HUES64 (cell line): ENCODE data around the gene CDK11B.
A peak's percentile ranks its signal among the peaks of the same experiment; 100 is the strongest.
"Not testable (repeated sequence)": the region's sequence is repeated elsewhere in the genome, so short reads cannot be mapped to it uniquely, and the experiment has no call there.

Source experiments
- H3K27ac ChIP-seq: 2 replicates; pipeline ENCODE4 v1.7.0; 2013; ENCODE audit warnings: low read depth, low read length, inconsistent platforms
- H3K27me3 ChIP-seq: 2 replicates; pipeline ENCODE4 v1.6.1; 2013; ENCODE audit warnings: mild to moderate bottlenecking, low read length; ENCODE audit not compliant: insufficient read depth
- H3K36me3 ChIP-seq: 2 replicates; pipeline ENCODE4 v1.6.1; 2013; ENCODE audit warnings: mild to moderate bottlenecking, low read length; ENCODE audit not compliant: insufficient read depth
- H3K4me1 ChIP-seq: 2 replicates; pipeline ENCODE4 v1.6.1; 2013; ENCODE audit warnings: mild to moderate bottlenecking, low read length, moderate library complexity; ENCODE audit not compliant: insufficient read depth
- H3K4me3 ChIP-seq: 2 replicates; pipeline ENCODE4 v1.5.1; 2013; ENCODE audit warnings: mild to moderate bottlenecking, low read length, moderate library complexity
- H3K9ac ChIP-seq: 2 replicates; pipeline ENCODE4 v1.6.1; 2013; ENCODE audit warnings: mild to moderate bottlenecking, low read depth, low read length
- H3K9me3 ChIP-seq: 2 replicates; pipeline ENCODE4 v1.6.1; 2013; ENCODE audit warnings: low read depth, low read length; ENCODE audit not compliant: insufficient read depth
- WGBS: fragments of 150-250, 120-280 bp; methylation state at CpG from one replicate; pipeline ENCODE4 v1.1.7; 2013; ENCODE audit warnings: missing lambda C conversion rate; 5-methylcytosine and 5-hydroxymethylcytosine counted together

Gene CDK11B

DNA sequence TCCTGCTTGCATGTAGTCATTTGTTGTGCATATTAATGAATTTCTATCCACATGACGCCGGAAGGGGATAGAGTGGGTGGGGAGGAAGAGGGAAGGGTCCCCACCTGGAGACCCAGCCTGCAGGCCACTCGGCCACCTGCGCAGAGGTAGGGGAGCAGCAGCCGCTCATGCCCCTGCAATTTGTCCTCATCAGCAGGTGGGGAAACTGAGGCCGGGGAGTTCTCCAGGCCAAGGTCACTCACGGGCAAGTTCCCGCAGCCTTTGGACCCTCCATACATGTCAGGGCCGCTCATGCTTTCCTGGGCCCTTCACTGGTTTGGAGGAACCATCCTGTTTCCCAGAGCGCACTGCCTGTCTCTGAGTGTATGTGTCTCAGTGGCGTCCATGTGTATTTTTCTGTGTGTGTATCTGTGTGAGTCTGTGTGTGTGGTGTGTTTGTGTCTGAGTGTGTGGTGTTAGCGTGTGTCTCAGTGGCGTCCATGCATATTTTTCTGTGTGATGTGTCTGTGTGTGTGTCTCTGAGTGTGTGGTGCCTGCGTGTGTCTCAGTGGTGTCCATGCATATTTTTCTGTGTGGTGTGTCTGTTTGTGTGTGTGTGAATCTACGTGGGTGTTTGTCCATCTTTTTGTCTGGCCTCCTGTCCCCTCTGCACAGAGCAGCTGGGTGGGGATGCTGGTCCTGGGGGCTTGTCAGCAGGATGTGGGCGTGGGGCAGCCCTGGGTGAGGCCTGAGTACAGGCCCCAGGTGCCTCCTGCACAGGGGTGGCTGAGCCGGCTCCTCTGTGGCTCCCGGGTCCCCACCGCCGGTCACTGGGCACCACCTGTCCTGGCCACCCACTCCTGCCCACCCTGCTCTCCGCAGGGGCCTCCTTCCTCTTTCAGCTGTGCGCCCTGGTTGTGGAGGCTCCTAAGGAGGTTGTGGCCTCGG, 37.9 kb upstream of the CDK11B start:
- not testable (repeated sequence) for H3K4me3 ChIP-seq, H3K27ac ChIP-seq, H3K9ac ChIP-seq, H3K9me3 ChIP-seq, H3K36me3 ChIP-seq, H3K4me1 ChIP-seq, H3K27me3 ChIP-seq
- WGBS: 94% methylated on average over 14 of the region's 23 CpGs

DNA sequence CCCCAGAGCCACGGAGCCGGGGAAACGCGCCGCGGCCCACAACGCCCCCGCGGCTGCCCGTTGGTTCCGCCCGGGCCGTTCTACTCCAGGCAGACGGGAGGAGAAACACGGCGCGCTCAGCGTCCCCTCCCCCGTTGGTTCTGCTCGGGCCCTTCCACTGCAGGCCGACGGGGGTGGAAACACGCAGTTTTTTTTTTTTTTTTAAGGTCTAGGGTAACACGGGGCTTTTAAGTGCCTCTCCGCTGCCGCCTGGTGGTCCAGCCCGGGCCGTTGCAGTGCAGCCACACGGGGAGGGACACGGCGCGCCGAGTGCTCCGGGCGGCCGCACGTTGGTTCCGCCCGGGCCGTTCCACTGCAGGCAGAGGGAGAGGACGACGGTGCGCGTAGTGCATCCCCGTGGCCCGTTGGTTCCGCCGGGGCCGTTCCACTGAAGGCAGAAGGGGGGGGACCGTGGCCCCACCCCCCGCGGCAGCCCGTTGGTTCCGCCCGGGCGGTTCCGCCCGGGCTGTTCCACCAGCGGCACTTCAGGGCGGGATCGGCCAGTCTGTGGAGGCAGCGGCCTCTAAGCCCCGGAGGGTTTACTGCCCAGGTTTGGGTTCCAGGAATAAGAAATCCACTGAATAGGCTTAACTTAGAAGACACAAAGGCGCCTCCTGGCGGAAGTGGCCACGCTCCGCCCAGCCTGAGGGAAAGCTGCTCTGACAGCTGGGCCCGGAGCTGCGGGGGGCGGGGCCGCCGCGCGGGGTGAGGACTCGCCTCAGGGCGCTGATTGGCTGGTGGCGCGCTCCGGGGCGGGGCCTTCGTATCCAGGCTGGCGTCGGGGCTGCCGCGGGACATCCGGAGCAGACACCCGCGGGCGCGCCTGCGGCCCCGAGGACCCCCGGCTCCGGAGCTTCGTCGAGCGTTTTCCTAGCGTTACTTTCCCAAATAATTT, 34.2 kb upstream of the CDK11B start, which contains the start of gene SLC35E2B:
Gene SLC35E2B, minus strand, starts transcription at position 82 of the 934 bp plus-strand sequence. CDS start 16,096 bp downstream, outside the sequence.
- not testable (repeated sequence) for H3K27me3 ChIP-seq, H3K9me3 ChIP-seq, H3K36me3 ChIP-seq, H3K4me1 ChIP-seq
- H3K9ac ChIP-seq: peak within 1 kb of the TSS; percentile 98
- H3K27ac ChIP-seq: peak within 1 kb of the TSS; percentile 97
- under 1% methylated on average over 39 of the region's 98 CpGs for WGBS
- H3K4me3 ChIP-seq: peak within 1 kb of the TSS; percentile 68

DNA sequence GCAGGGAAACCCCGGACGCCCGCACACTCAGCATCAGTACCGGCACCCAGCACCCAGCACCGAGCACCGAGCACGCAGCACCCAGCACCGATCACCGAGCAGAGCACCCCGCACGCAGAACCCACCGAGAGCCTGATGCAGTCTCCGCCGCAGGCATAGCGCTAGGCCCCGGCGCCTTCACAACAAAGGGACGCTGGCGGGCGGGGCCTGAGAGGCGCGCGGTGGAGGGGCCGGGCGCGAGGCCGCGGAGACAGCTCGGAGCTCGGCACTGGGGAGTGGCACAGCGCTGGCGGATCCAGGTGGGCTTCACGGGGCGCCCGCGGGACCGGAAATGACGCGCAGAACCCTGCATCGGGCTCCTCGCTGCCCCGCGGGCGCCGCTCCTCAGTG, 33.5 kb upstream of the CDK11B start:
- not testable (repeated sequence) for H3K27me3 ChIP-seq, H3K36me3 ChIP-seq, H3K9me3 ChIP-seq, H3K4me1 ChIP-seq
- under 1% methylated on average over 29 of the region's 45 CpGs for WGBS
- Histone ChIP-seq H3K9ac (peak overlapping the region; percentile 98), H3K27ac (peak overlapping the region; percentile 97), H3K4me3 (peak overlapping the region; percentile 68)

DNA sequence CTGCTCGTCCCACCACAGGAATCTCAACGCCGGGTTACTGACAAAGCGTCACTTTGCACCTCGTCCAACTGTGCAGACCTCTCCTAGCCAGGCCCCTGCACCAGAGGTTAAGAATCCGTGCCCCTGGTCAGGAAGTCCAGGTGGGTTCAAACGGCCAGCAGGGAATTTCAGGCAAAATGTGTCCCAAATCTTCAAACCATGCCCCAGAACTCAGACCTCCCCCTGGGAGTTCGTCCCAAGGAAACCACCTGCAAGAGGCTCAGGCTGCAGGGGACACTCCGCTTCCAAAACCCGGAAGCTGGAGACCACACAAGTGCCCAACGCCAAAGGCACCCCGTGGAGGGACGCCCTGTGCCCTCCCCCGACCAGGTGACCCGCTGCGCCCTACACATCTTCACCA, 32.6 kb upstream of the CDK11B start:
- 63% methylated on average over 1 of the region's 16 CpGs for WGBS
- not testable (repeated sequence) for H3K9ac ChIP-seq

DNA sequence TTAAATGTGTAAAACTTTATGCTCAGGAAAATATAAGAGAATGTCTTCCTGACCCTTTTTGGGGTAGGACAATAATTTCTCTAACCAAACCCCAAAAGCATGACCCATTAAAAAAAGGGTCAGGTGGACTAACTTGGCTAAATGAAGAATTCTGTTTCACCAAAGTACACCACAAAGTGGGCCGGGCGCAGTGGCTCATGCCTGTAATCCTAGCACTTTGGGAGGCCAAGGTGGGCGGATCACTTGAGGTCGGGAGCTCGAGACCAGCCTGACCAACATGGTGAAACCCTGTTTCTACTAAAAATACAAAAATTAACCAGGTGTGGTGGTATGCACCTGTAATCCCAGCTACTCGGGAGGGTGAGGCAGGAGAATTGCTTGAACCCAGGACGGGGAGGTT, 30.7 kb upstream of the CDK11B start:
- H3K27me3 ChIP-seq, H3K4me3 ChIP-seq, H3K4me1 ChIP-seq, H3K36me3 ChIP-seq, H3K9me3 ChIP-seq, H3K9ac ChIP-seq, H3K27ac ChIP-seq: not testable (repeated sequence)
- 89% methylated on average over 5 of the region's 7 CpGs for WGBS

More for the DNA sequence above, 32.6 kb upstream of the CDK11B start:
- not testable (repeated sequence) for H3K4me3 ChIP-seq, H3K27ac ChIP-seq, H3K27me3 ChIP-seq, H3K36me3 ChIP-seq, H3K9me3 ChIP-seq, H3K4me1 ChIP-seq

DNA sequence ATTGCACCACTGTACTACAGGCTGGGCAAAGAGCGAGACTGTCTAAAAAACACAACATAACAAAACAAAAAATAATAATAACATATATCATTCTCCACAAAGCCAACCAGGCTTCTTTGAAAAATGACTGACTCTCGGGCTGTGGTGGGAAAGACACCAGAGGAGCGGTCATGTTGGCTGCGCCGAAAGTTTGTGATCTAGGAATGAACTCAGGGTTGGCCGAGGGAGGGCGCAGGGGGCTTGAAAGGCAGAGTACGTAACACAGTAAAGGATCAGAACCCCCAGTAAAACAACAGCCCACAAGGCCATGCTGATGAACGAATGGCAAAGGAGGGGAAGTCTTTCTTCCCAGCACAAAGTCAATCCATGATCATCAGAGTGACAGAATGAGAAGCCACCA, 29.0 kb upstream of the CDK11B start:
- Histone ChIP-seq H3K36me3 (peaks cover 6% of the 10 kb centered on the region; the same call in 1 of the 2 replicates), H3K27me3 (no peaks in the 10 kb centered on the region), H3K27ac (no peak overlapping the region), H3K4me1 (no peaks in the 10 kb centered on the region), H3K4me3 (no peak overlapping the region), H3K9ac (no peak overlapping the region), H3K9me3 (no peaks in the 10 kb centered on the region)
- WGBS: 97% methylated on average over 9 of the region's 9 CpGs

DNA sequence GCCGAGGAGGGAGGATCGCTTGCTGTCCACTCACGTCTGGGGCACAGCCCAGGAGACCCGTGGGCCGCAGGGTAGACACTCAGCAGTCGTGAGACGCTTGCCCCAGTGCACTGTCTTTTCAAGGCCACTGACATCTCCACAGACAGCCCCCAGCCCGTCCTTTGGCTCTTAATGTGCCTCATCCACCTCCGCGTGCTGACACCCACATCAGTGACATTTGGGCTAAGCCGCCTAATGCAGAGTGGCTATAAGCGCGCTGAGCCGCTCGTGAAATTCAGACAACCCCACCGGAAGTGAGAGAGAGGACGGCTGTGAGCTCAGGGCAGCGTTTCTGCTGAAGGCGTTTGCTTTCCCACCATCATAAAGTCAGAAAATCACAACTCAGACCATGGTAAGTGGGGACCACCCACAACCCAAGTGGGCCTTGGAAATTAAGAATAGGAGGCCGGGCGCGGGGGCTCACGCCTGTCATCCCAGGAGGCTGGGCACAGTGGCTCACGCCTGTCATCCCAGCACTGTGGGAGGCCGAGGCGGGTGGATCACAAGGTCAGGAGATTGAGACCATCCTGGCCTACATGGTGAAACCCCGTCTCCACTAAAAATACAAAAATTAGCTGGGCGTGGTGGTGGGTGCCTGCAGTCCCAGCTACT, 25.4 kb upstream of the CDK11B start:
- peaks cover 6% of the 10 kb centered on the region; the same call in 1 of the 2 replicates for H3K36me3 ChIP-seq
- H3K27ac ChIP-seq: peak overlapping the region; percentile 51; the same call in 1 of the 2 replicates
- no peak overlapping the region for H3K9ac ChIP-seq
- 92% methylated on average over 28 of the region's 28 CpGs for WGBS
- H3K9me3 ChIP-seq: no peaks in the 10 kb centered on the region
- H3K4me3 ChIP-seq: no peak overlapping the region
- H3K4me1 ChIP-seq: no peaks in the 10 kb centered on the region
- H3K27me3 ChIP-seq: no peaks in the 10 kb centered on the region

DNA sequence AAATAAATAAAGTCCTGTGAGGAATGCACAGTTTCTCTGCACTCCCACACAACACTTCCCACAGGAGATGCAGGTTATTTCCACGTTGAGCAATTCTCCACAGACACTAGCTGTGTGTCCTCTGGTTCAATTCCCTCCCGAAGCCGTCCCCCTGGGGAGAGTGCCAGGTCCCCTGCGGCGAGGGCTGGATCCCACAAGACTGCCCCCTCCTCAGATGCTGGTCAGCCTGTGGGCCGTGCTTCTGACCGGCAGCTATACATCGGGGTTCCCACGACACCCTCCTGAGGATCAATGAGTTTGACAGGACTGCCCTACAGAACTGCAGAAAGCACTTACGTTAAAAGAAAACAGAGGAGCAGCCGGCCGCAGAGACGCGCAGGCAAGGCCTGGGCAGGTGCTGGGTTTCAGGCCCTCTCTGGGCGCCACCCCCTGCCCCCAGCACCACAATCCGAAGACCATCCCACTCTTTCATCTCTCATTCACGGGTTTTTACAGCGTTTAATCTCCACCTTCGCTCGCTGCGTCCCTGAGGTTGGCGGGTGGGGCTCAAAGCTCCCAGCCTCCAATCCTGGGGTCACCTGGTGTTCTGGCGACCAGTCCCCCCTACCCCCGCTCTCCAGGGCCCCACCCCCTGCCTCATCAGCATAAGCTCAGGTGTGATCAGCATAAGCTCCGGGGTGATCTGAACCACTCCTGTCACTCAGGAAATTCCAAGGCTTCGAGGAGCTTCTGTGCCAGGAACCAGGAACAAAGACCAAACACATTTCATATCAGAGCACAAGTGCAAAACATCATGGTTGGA, 24.5 kb upstream of the CDK11B start:
- H3K4me3 ChIP-seq: no peak overlapping the region
- 79% methylated on average over 26 of the region's 26 CpGs for WGBS
- H3K36me3 ChIP-seq: peaks cover 6% of the 10 kb centered on the region; the same call in 1 of the 2 replicates
- 0 out of 2 replicates have a peak overlapping the region, but pooled peaks have one; percentile 35 for H3K9ac ChIP-seq
- H3K27me3 ChIP-seq: no peaks in the 10 kb centered on the region
- no peaks in the 10 kb centered on the region for H3K4me1 ChIP-seq
- H3K27ac ChIP-seq: peak overlapping the region; percentile 51; the same call in 1 of the 2 replicates
- H3K9me3 ChIP-seq: no peaks in the 10 kb centered on the region

DNA sequence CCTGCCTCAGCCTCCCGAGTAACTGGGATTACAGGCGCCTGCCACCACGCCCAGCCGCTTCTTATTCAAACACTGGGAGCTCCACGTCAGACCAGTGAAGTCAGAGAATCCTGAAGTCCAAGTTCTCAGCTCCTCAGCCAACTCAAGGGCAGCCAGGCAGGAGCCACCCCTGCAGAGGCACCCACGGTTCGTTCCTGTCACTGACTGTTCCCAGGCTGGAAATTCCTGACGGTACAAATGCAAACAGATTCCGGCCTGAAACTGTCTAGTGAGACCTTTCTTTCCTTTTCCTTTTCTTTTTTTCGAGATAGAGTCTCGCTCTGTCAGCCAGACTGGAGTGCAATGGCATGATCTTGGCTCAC, 22.1 kb upstream of the CDK11B start:
- Histone ChIP-seq H3K4me1 (no peaks in the 10 kb centered on the region), H3K4me3 (no peak overlapping the region), H3K27me3 (no peaks in the 10 kb centered on the region), H3K36me3 (peaks cover 6% of the 10 kb centered on the region; the same call in 1 of the 2 replicates), H3K9ac (no peak overlapping the region), H3K27ac (no peak overlapping the region), H3K9me3 (no peaks in the 10 kb centered on the region)
- WGBS: 89% methylated on average over 11 of the region's 11 CpGs
